HEK293T (cell line): ENCODE data around the gene SLC11A1.

Experiments
- ELF4 ChIP-seq: fragments of 450-650 bp; IDR thresholded peaks from 2 replicates; pipeline ENCODE4 v1.6.1; 2017; ENCODE audit warnings: antibody characterized with exemption
- NFRKB ChIP-seq: fragments of 450-650 bp; IDR thresholded peaks from 2 replicates; pipeline ENCODE4 v1.6.1; 2016; ENCODE audit warnings: mild to moderate bottlenecking, moderate library complexity
- PKNOX1 ChIP-seq: fragments of 450-650 bp; IDR thresholded peaks from 2 replicates; pipeline ENCODE4 v1.6.1; 2016
- ZNF384 ChIP-seq: fragments of 450-650 bp; IDR thresholded peaks from 2 replicates; pipeline ENCODE4 v1.6.1; 2016

GRCh38 chr2:218332288-218332687 lies 49.8 kb upstream of the SLC11A1 start:
- no peak for TF ChIP-seq ELF4
- TF ChIP-seq ZNF384: no peak
- no peak for TF ChIP-seq PKNOX1
- no peak for TF ChIP-seq NFRKB
